Measurements from ENCODE around the gene VARS1. TPM values are rescaled to one million over a fixed set of nuclear protein-coding genes. Genes with fewer than 3 reads are reported as not detected.

The VARS1 gene
- total and polyA plus RNA-seq, 2 of the 8 experiments (the other 6 are each of a cell fraction or from before 2014, with no cell fraction given) = 53.5 to 162 TPM

DNA sequence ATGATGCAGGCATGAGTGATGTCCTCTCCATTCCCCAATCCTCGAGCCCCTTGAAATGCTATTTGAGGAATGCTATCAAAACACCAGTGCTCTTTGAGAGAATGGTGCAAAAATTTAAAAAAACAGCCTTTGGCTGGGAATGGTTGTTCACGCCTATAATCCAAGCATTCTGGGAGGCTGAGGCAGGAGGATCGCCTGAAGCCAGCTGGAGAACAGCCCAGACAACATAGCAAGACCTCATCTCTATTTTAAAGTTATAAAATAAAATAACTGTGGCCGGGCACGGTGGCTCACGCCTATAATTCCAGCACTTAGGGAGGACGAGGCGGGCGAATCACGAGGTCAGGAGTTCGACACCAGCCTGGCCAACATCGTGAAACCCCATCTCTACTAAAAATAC is 4.2 kb upstream of the VARS1 start:
- WGBS, 2 experiments (ENCODE audit: extremely low coverage in 1 of 2, insufficient coverage in 1 of 2, insufficient read length in 1 of 2, insufficient replicate concordance in 2 of 2, low coverage in 1 of 2, low lambda C conversion rate in 2 of 2, missing lambda C conversion rate in 1 of 2) = 96% methylated on average over 12 of the region's 12 CpGs; no CpG with 5 or more reads in 1 of the 2 experiments
- Histone ChIP-seq H3K27ac (ENCODE audit: low read depth, low read length) (no peak overlapping the region), H2BK20ac (ENCODE audit: low read length) (no peak overlapping the region), H2BK12ac (ENCODE audit: low read depth, low read length) (no peak overlapping the region), H3K23ac (ENCODE audit: insufficient read length) (no peak overlapping the region), H3K4me3 (ENCODE audit: extremely low read depth in 1 of 4, insufficient read depth in 2 of 4, low read depth in 3 of 4, low read length in 4 of 4) (no peak overlapping the region), H3K27me3 (replicated peaks in 1 of 4; ENCODE audit: control insufficient read depth in 3 of 4, extremely low read depth in 1 of 4, insufficient read depth in 3 of 4, low read length in 3 of 4) (no peaks in the 10 kb centered on the region), H3K23me2 (ENCODE audit: low read depth, low read length) (peaks cover under 1% of the 10 kb centered on the region; the same call in 1 of the 2 replicates), H2BK15ac (ENCODE audit: low read length) (no peak overlapping the region), H2AFZ (ENCODE audit: low read length) (no peak overlapping the region), H3K9ac (replicated peaks in 1 of 4; ENCODE audit: extremely low read depth in 1 of 4, low read depth in 3 of 4, low read length in 3 of 4) (no peak overlapping the region), H2BK5ac (ENCODE audit: low read depth, low read length) (no peak overlapping the region), H4K5ac (ENCODE audit: insufficient read length, low read depth, low read length) (no peak overlapping the region), H4K91ac (replicated peaks; ENCODE audit: insufficient read length, low read length) (no peak overlapping the region), H3K56ac (replicated peaks; ENCODE audit: insufficient read length, low read depth, low read length) (no peak overlapping the region), H3K79me2 (ENCODE audit: control insufficient read depth in 1 of 2, insufficient read depth in 2 of 2, low read length in 2 of 2) (peaks cover 0 to 7% of the 10 kb centered on the region in 2 experiments; a peak in 2 of 4 replicates), H2BK120ac (replicated peaks; ENCODE audit: low read depth, low read length) (no peak overlapping the region), H3K9me3 (ENCODE audit: insufficient read depth in 2 of 2, low read depth in 1 of 2, low read length in 1 of 2) (no peaks in the 10 kb centered on the region), H2AK5ac (ENCODE audit: low read depth, low read length) (no peak overlapping the region), H3K4me1 (replicated peaks in 1 of 4; ENCODE audit: control insufficient read depth in 3 of 4, insufficient read depth in 4 of 4, low read length in 3 of 4) (no peaks in the 10 kb centered on the region; a peak in 1 of 7 replicates), H3K14ac (ENCODE audit: insufficient read length) (no peak overlapping the region), H3K4ac (replicated peaks; ENCODE audit: insufficient read length, low read depth, low read length) (no peak overlapping the region), H3K36me3 (ENCODE audit: control insufficient read depth in 2 of 4, insufficient read depth in 4 of 4, low read length in 3 of 4) (peaks cover 3 to 36% (median 15%) of the 10 kb centered on the region in 4 experiments; a peak in 6 of 8 replicates), H3K18ac (ENCODE audit: extremely low read depth, low read length) (no peak overlapping the region), H4K8ac (ENCODE audit: extremely low read depth, insufficient read depth, low read length) (no peak overlapping the region), H4K20me1 (replicated peaks in 1 of 2; ENCODE audit: control insufficient read depth in 1 of 2, insufficient read depth in 2 of 2, low read length in 2 of 2) (peaks cover 1 to 2% of the 10 kb centered on the region in 2 experiments), H3K4me2 (ENCODE audit: insufficient read depth in 1 of 2, low read depth in 2 of 2, low read length in 2 of 2) (no peak overlapping the region), H3K79me1 (ENCODE audit: low read depth, low read length) (peaks cover 3% of the 10 kb centered on the region; the same call in 1 of the 2 replicates)
- POLR2A ChIA-PET (ENCODE audit: partially characterized antibody) = interaction anchor here (0.7 to 7.6 kb wide), 10 partner anchors 11 to 75 kb away, joined by 3 to 81 read pairs (median 4); partner anchors contain the start of gene HSPA1A
- CTCF ChIA-PET (ENCODE audit: partially characterized antibody) = interaction anchor here (0.8 to 5.9 kb wide), 4 partner anchors 8 to 76 kb away, joined by 3 to 28 read pairs (median 7); partner anchors contain the start of genes HSPA1A, HSPA1L and MPIG6B
- FAIRE-seq (no peak), DNase-seq (ENCODE audit: low read depth in 1 of 2, low spot score in 2 of 2) (no peak)
- TF ChIP-seq GTF2F1 (IDR thresholded peaks at IDR 0.05; ENCODE audit: borderline replicate concordance, low read depth, low read length) = no peak
- TF ChIP-seq CEBPB (IDR thresholded peaks at IDR 0.05; ENCODE audit: low read depth, low read length) = no peak
